ENCODE data around the gene MAOB.
A peak's percentile ranks its signal among the peaks of the same experiment; 100 is the strongest.
"Not testable (repeated sequence)": the region's sequence is repeated elsewhere in the genome, so short reads cannot be mapped to it uniquely, and the experiment has no call there.

MAOB gene

GRCh38 chrX:43750248-43750676 is 132.0 kb downstream of the MAOB start:
- peak; percentile 52 for DNase-seq

DNA sequence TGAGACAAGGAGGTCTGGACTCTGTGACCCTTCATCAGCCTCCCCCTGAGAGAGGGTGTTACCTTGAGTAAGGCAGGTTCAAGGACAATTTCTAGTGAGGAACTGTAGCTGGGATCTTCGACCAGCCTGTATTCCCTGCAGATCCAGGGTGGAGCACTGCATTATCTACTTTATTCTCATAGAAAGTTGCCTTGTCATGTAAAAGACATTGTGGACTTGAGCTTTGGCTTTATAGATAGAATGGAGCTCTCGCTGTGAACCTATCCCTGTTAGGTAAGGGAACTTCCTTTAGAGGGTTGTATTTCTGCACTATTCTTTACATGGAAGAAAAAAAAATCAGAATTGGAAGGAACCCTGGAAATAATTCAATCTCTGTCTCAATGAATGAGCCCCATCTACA is 134.8 kb downstream of the MAOB start:
- no peak for DNase-seq

DNA sequence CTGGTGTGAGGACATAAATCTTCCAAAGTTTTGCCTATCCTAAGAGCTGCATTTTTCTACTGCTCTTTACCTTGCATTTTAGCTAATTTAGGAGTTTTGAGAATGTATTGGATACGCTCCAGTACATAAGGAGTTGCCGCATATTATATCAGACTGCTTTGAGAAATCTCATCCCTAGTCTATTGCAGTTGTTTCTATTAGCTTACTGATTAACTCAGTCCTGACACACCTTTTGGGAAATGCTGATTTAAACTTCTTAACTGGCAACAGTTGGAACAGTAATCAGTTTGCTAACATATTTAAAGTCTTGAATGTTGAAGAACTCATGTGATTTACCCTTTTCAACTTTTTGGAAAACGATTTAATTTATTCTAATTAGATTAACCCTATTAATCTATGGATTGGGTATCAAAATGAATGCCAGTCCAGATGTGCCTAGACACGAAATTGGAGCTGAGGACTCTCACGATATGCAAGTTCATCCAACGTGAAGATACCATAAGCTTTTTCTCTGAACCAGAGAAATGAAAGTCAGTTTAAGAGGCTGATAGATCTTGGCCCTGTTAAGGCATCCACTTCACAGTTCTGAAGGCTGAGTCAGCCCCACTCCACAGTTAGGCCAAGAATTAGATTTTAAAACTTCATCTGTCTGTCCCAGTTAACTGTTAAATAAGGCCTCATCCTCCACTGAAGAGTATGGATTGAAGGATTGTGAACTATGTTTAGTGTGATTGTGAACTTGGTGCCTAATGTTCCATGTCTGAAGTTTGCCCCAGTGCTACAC is 136.1 kb downstream of the MAOB start:
- DNase-seq, result no peak

GRCh38 chrX:43744284-43744683 is 138.0 kb downstream of the MAOB start:
- DNase-seq, result no peak

GRCh38 chrX:43743100-43743822 is 139.0 kb downstream of the MAOB start:
- no peak for DNase-seq

DNA sequence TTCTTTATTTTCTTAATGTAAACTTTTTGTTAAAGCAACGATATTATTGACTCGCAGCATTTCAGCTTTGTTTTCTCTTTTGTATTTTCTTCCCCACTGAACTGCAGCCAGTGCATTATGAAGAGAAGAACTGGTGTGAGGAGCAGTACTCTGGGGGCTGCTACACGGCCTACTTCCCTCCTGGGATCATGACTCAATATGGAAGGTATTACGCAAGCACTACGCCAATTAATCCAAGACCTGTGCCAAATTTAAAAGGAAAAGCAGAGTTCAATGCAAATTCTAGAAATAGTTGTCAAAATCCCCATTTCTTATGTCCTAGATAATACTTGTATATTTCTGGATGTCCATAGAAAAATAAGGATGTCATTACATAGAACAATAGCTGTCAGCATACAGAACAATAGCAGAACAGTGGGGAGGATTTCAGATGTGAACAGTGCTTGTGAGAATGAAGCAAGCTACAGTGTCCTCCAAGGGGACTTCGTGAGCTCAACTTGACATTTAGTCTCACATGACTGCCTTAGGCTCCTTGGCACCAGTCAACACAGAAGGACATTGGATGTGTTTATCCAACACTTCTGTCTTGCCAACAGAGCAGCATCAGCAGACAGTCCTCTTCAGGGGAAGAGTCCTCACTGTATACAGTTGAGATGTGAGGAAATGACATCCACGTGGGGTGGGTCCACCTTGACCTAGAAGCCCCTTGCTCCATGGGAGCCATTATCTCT is 140.2 kb downstream of the MAOB start:
- DNase-seq, result no peak

- DNase-seq, result no peak
Measured at GRCh38 chrX:43735957-43736356, 146.3 kb downstream of the MAOB start.

DNA sequence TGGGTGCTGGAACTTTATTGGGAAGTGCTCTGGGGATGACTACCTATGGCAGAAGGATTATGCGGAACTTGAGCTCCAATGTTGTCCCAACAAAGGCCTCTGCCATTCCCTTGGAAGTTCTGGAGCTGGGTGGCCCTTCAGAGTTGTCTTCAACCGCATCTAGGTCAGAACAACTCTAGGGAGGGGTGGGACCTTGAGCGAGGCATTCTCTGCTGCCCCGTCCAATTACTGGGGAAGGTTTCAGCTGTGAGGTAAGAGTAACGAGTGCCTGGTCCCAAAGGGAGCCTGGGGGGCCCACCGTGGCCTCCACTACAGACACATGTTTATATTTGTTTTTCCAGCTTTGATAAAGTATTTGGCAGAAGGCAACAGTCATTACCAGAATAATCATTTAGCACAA is 146.7 kb downstream of the MAOB start:
- DNase-seq, result no peak

- no peak for DNase-seq
Measured at GRCh38 chrX:43734444-43734843, 147.8 kb downstream of the MAOB start.

DNA sequence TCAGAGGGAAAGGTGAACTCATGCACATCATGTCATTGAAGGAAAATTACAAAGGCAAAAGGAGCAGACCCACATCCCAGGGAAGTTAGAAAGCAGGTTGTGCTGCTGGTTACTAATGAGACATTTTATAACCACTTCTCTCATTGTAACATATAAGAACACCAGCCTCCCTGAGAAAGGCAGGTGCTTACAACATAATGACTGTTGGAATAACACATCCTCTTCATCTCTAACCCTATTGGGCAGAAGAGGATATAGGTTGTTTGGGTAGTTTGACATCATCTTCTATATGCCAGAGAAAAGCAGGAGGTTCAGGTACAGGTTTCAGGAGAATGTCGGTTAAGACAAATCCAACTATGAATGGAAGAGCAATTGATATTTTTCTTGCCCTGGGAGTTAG is 148.6 kb downstream of the MAOB start:
- no peak for DNase-seq

GRCh38 chrX:43731086-43731485 is 151.2 kb downstream of the MAOB start:
- no peak for DNase-seq

- no peak for DNase-seq
Measured at GRCh38 chrX:43728966-43729365, 153.3 kb downstream of the MAOB start.

GRCh38 chrX:43728002-43728401 is 154.2 kb downstream of the MAOB start:
- DNase-seq, result no peak

DNA sequence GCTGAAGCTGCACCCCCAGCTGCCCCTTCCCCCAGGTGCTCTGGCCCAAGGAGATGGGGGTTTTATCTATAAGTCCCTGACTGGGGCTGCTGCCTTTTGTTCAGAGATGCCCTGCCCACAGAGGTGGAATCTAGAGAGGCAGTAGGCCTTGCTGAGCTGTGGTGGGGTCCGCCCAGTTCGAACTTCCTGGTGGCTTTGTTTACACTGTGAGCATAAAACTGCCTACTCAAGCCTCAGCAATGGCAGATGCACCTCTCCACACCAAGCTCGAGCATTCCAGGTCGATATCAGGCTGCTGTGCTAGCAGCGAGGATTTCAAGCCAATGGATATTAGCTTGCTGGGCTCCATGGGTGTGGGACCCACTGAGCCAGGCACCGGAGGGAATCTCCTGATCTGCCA is 155.0 kb downstream of the MAOB start:
- DNase-seq, result not testable (repeated sequence)

GRCh38 chrX:43725227-43725626 is 157.0 kb downstream of the MAOB start:
- DNase-seq, result not testable (repeated sequence)

DNA sequence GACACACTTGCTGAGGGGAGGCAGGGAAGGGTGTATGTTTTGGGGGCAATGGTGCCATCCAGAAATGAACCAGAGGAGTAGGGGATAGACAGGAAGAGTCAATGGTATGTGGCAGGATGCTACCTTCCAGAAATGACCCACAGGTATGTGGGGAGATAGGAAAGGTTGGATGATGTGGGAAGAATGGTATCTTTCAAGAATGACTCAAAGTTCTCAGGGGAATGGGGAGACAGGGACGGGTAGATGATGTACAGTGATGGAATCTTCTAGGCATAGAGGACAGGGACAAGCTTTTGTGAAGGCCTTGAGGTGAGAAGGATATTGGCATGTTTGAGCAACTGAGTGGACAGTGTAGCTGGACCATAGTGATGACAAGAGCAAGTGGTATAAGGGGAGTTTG is 161.3 kb downstream of the MAOB start:
- DNase-seq, result no peak

DNA sequence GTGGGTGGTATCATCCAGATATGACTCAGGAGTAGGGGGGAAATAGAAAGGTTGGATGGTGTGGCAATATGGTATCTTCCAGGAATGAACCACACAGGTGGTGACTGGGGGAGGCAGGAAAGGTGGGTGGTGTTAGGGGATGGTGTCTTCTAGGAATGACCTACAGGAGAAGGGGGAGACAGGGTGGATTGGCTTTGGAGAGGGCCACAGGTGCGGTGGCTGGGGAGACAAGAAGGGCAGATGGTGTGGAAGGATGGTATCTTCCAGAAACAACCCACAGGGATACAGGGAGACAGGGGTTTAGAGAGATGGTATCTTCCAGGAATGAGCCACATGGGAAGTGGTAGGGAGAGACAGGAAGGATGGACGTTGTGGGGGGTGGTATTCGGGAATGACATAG is 162.2 kb downstream of the MAOB start:
- no peak for DNase-seq

GRCh38 chrX:43718956-43719355 is 163.3 kb downstream of the MAOB start:
- no peak for DNase-seq

- no peak for DNase-seq
Measured at GRCh38 chrX:43718546-43718945, 163.7 kb downstream of the MAOB start.

GRCh38 chrX:43718081-43718480 is 164.2 kb downstream of the MAOB start:
- DNase-seq, result no peak

DNA sequence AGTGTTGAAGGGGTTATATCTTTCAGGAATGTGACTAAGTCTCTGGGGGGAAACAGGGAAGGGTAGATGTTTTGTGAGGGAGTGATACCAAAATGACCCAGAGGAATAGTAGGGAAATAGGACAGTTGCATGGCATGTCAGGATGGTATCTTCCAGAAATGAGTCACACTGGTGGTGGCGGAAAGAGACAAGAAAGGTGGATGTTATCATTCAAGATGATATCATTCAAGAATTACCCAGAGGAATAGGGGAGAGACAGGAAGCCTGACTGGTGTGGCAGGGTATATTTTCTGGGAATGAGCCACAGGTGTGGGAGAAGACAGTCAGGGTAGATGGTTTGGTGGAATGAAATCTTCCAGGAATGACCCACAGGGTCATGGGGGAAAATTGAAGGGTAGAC is 165.1 kb downstream of the MAOB start:
- no peak for DNase-seq

- DNase-seq, result no peak
Measured at GRCh38 chrX:43716696-43717095, 165.6 kb downstream of the MAOB start.

All from CD4-positive, alpha-beta T cell treated with Interleukin-6 for 4 hours (primary cell).